ENCODE results near the gene ASB10.

The ASB10 gene

GRCh38 chr7:151195616-151196450 is 8.8 kb upstream of the ASB10 start:
- Histone ChIP-seq H3K27me3 (ENCODE audit: insufficient read depth, low read length) (peaks cover 26% of the 10 kb centered on the region), H3K9ac (ENCODE audit: low read depth, low read length) (no peak overlapping the region), H3K36me3 (ENCODE audit: insufficient read depth, low read depth, low read length) (no peaks in the 10 kb centered on the region), H3K9me3 (ENCODE audit: insufficient read depth, low read depth, low read length) (no peaks in the 10 kb centered on the region), H3K4me1 (ENCODE audit: insufficient read depth, low read length) (no peaks in the 10 kb centered on the region), H3K27ac (ENCODE audit: low read length) (no peak overlapping the region), H3K4me3 (ENCODE audit: low read length) (no peak overlapping the region)

- no peak overlapping the region for H3K27ac ChIP-seq (ENCODE audit: low read length)
- no peaks in the 10 kb centered on the region for H3K9me3 ChIP-seq (ENCODE audit: insufficient read depth, low read depth, low read length)
- H3K9ac ChIP-seq (ENCODE audit: low read depth, low read length) = no peak overlapping the region
- no peaks in the 10 kb centered on the region for H3K36me3 ChIP-seq (ENCODE audit: insufficient read depth, low read depth, low read length)
- H3K4me1 ChIP-seq (ENCODE audit: insufficient read depth, low read length) = no peaks in the 10 kb centered on the region
- peaks cover 34% of the 10 kb centered on the region for H3K27me3 ChIP-seq (ENCODE audit: insufficient read depth, low read length)
- H3K4me3 ChIP-seq (ENCODE audit: low read length) = no peak overlapping the region
Observed at GRCh38 chr7:151194188-151194587, 7.1 kb upstream of the ASB10 start.

- Histone ChIP-seq H3K27me3 (ENCODE audit: insufficient read depth, low read length) (peaks cover 34% of the 10 kb centered on the region), H3K9me3 (ENCODE audit: insufficient read depth, low read depth, low read length) (no peaks in the 10 kb centered on the region), H3K27ac (ENCODE audit: low read length) (no peak overlapping the region), H3K9ac (ENCODE audit: low read depth, low read length) (no peak overlapping the region), H3K4me1 (ENCODE audit: insufficient read depth, low read length) (no peaks in the 10 kb centered on the region), H3K36me3 (ENCODE audit: insufficient read depth, low read depth, low read length) (no peaks in the 10 kb centered on the region), H3K4me3 (ENCODE audit: low read length) (no peak overlapping the region)
Observed at GRCh38 chr7:151193203-151193978, 6.3 kb upstream of the ASB10 start.

GRCh38 chr7:151192002-151192539 is 5.0 kb upstream of the ASB10 start:
- peaks cover 31% of the 10 kb centered on the region for H3K27me3 ChIP-seq (ENCODE audit: insufficient read depth, low read length)
- H3K27ac ChIP-seq (ENCODE audit: low read length) = no peak overlapping the region
- no peak overlapping the region for H3K9ac ChIP-seq (ENCODE audit: low read depth, low read length)
- H3K4me1 ChIP-seq (ENCODE audit: insufficient read depth, low read length) = no peaks in the 10 kb centered on the region
- no peaks in the 10 kb centered on the region for H3K9me3 ChIP-seq (ENCODE audit: insufficient read depth, low read depth, low read length)
- no peaks in the 10 kb centered on the region for H3K36me3 ChIP-seq (ENCODE audit: insufficient read depth, low read depth, low read length)
- H3K4me3 ChIP-seq (ENCODE audit: low read length) = no peak overlapping the region

GRCh38 chr7:151191544-151191943 is 4.5 kb upstream of the ASB10 start:
- no peaks in the 10 kb centered on the region for H3K4me1 ChIP-seq (ENCODE audit: insufficient read depth, low read length)
- no peak overlapping the region for H3K27ac ChIP-seq (ENCODE audit: low read length)
- H3K9ac ChIP-seq (ENCODE audit: low read depth, low read length) = no peak overlapping the region
- H3K9me3 ChIP-seq (ENCODE audit: insufficient read depth, low read depth, low read length) = no peaks in the 10 kb centered on the region
- no peak overlapping the region for H3K4me3 ChIP-seq (ENCODE audit: low read length)
- no peaks in the 10 kb centered on the region for H3K36me3 ChIP-seq (ENCODE audit: insufficient read depth, low read depth, low read length)
- H3K27me3 ChIP-seq (ENCODE audit: insufficient read depth, low read length) = peaks cover 26% of the 10 kb centered on the region

- Histone ChIP-seq H3K36me3 (ENCODE audit: insufficient read depth, low read depth, low read length) (no peaks in the 10 kb centered on the region), H3K9me3 (ENCODE audit: insufficient read depth, low read depth, low read length) (no peaks in the 10 kb centered on the region), H3K9ac (ENCODE audit: low read depth, low read length) (no peak overlapping the region), H3K4me1 (ENCODE audit: insufficient read depth, low read length) (no peaks in the 10 kb centered on the region), H3K4me3 (ENCODE audit: low read length) (no peak overlapping the region), H3K27me3 (ENCODE audit: insufficient read depth, low read length) (peaks cover 8% of the 10 kb centered on the region), H3K27ac (ENCODE audit: low read length) (no peak overlapping the region)
Observed at GRCh38 chr7:151189038-151189437, 2.0 kb upstream of the ASB10 start.

GRCh38 chr7:151188252-151188542 is 1.1 kb upstream of the ASB10 start:
- Histone ChIP-seq H3K27ac (ENCODE audit: low read length) (no peak overlapping the region), H3K9ac (ENCODE audit: low read depth, low read length) (no peak overlapping the region), H3K4me3 (ENCODE audit: low read length) (no peak overlapping the region), H3K27me3 (ENCODE audit: insufficient read depth, low read length) (peaks cover 9% of the 10 kb centered on the region), H3K4me1 (ENCODE audit: insufficient read depth, low read length) (no peaks in the 10 kb centered on the region), H3K36me3 (ENCODE audit: insufficient read depth, low read depth, low read length) (no peaks in the 10 kb centered on the region), H3K9me3 (ENCODE audit: insufficient read depth, low read depth, low read length) (no peaks in the 10 kb centered on the region)

- H3K9ac ChIP-seq (ENCODE audit: low read depth, low read length) = no peak overlapping the region
- H3K4me1 ChIP-seq (ENCODE audit: insufficient read depth, low read length) = no peaks in the 10 kb centered on the region
- H3K27me3 ChIP-seq (ENCODE audit: insufficient read depth, low read length) = peaks cover 14% of the 10 kb centered on the region
- no peaks in the 10 kb centered on the region for H3K36me3 ChIP-seq (ENCODE audit: insufficient read depth, low read depth, low read length)
- H3K27ac ChIP-seq (ENCODE audit: low read length) = no peak overlapping the region
- H3K4me3 ChIP-seq (ENCODE audit: low read length) = no peak overlapping the region
- H3K9me3 ChIP-seq (ENCODE audit: insufficient read depth, low read depth, low read length) = no peaks in the 10 kb centered on the region
Observed at GRCh38 chr7:151187409-151188251, 580 bp upstream of the ASB10 start.

- H3K4me3 ChIP-seq (ENCODE audit: low read length) = no peak overlapping the region
- H3K27me3 ChIP-seq (ENCODE audit: insufficient read depth, low read length) = peaks cover 14% of the 10 kb centered on the region
Observed at GRCh38 chr7:151185762-151186639, 1.0 kb downstream of the ASB10 start.

GRCh38 chr7:151181011-151181431 is 6.0 kb downstream of the ASB10 start:
- H3K9ac ChIP-seq (ENCODE audit: low read depth, low read length) = no peak overlapping the region
- H3K9me3 ChIP-seq (ENCODE audit: insufficient read depth, low read depth, low read length) = no peaks in the 10 kb centered on the region
- no peaks in the 10 kb centered on the region for H3K4me1 ChIP-seq (ENCODE audit: insufficient read depth, low read length)
- no peak overlapping the region for H3K27ac ChIP-seq (ENCODE audit: low read length)
- no peaks in the 10 kb centered on the region for H3K36me3 ChIP-seq (ENCODE audit: insufficient read depth, low read depth, low read length)
- no peak overlapping the region for H3K4me3 ChIP-seq (ENCODE audit: low read length)
- peaks cover 18% of the 10 kb centered on the region for H3K27me3 ChIP-seq (ENCODE audit: insufficient read depth, low read length)

More at GRCh38 chr7:151185762-151186639, 1.0 kb downstream of the ASB10 start:
- H3K4me1 ChIP-seq (ENCODE audit: insufficient read depth, low read length) = no peaks in the 10 kb centered on the region
- no peak overlapping the region for H3K27ac ChIP-seq (ENCODE audit: low read length)
- H3K36me3 ChIP-seq (ENCODE audit: insufficient read depth, low read depth, low read length) = no peaks in the 10 kb centered on the region
- H3K9ac ChIP-seq (ENCODE audit: low read depth, low read length) = no peak overlapping the region
- no peaks in the 10 kb centered on the region for H3K9me3 ChIP-seq (ENCODE audit: insufficient read depth, low read depth, low read length)

GRCh38 chr7:151179946-151180345 is 7.1 kb downstream of the ASB10 start:
- no peak overlapping the region for H3K9ac ChIP-seq (ENCODE audit: low read depth, low read length)
- H3K4me3 ChIP-seq (ENCODE audit: low read length) = no peak overlapping the region
- H3K4me1 ChIP-seq (ENCODE audit: insufficient read depth, low read length) = no peaks in the 10 kb centered on the region

More at GRCh38 chr7:151179946-151180345, 7.1 kb downstream of the ASB10 start:
- Histone ChIP-seq H3K27ac (ENCODE audit: low read length) (no peak overlapping the region), H3K27me3 (ENCODE audit: insufficient read depth, low read length) (peaks cover 29% of the 10 kb centered on the region), H3K9me3 (ENCODE audit: insufficient read depth, low read depth, low read length) (no peaks in the 10 kb centered on the region), H3K36me3 (ENCODE audit: insufficient read depth, low read depth, low read length) (no peaks in the 10 kb centered on the region)

Measured in iPS-20b (cell line).